HG03045 (cell line): ENCODE data around the gene LMAN2L.

Experiments
- ATAC-seq: cut with Tn5 transposase; IDR thresholded peaks from one replicate; pipeline ENCODE4 v1.9.1; 2021; ENCODE audit warnings: mild to moderate bottlenecking, moderate library complexity; ENCODE audit not compliant: unreplicated experiment

LMAN2L gene

DNA sequence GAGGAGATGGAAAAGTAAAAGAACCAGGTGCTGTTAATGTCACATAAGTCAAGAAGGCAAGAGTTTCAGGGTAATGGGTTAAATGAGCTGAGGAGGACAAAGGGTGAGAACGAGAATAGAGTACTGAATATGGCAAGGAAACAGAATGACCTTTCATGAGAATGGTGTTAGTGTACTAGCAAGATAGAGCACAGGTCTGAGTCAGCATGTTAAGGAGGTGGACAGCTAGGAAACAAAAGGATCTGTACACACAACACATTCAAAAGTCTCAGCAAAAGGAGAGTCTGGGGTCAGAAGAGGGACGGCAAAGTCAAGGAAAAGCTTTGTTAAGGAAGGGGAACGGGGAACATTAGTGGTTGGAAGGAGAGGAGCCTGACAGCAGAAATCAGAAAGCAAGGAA lies 28.9 kb downstream of the LMAN2L start:
- no peak for ATAC-seq

DNA sequence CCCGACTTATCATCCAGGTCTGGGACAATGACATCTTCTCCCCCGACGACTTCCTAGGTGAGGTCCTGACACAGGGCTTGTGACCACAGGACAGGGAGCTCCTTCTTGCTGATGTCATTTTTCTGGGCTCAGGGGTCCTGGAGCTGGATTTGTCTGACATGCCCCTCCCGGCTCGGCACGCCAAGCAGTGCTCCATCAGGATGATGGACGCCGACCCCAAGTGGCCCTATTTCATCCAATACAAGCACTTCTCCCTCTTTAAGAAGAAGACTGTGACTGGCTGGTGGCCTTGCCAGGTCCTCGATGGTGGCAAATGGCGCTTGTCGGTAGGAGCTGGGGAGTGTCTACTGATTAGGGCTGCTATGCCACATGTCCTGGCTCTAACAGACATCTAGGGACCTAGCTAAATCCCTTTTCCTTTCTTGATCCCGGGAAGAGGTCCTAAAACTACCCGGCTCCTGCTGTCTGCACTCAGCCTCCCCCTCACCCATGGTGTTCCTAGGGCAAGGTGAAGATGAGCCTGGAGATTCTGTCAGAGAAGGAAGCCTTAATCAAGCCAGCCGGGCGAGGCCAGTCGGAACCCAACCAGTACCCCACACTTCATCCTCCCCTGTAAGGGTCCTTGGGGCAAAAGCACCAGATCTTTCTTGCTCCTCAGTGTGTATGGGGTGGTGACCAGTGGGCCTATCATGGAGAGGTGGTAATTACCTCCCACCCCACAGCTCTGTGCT lies 36.7 kb downstream of the LMAN2L start:
- ATAC-seq = no peak

DNA sequence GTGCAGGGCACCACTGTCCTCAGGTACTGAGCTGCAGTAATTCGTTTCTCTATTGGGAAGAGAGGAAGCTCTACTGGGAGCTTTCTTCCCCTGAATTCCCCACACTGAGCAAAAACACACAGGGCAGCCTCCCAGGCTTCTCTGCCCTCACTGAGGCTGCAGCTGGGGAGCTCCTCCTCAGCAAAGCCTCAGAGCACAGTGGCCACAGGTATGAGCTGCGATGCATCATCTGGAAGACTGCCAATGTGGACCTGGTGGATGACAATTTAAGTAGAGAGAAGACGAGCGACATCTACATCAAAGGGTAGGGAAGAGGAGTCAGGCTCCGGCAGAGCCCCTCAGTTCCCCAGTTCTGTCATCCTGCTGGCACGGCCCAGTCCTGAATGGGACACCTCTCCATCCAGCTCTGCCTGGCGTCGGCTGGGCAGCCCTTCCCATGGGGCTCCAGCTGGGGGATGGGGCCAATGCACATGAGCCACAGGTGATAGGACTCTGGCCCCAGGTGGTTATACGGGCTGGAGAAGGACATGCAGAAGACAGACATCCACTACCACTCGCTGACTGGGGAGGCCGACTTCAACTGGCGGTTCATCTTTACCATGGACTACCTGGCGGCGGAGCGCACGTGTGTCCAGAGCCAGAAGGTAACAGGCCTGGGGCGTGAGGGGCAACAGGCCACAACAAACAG lies 37.6 kb downstream of the LMAN2L start:
- ATAC-seq = no peak

DNA sequence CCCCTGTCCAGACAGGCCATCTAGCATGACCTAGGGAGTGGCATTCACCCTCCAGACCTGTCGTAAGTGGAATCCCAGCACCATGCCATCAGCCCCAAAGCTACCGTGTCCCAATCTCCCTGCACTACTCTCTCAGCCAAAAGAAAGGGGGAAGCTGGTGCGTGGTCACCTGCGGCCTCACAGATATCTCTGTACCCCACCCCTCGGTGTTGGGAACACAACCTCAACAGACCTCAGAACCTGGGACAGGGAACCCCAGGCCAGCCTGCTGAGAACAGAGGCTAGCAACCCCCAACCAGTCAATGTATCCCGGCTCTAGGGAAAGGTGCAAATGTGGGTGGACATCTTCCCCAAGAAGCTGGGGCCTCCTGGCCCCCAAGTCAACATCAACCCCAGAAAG lies 38.2 kb downstream of the LMAN2L start:
- ATAC-seq = no peak

DNA sequence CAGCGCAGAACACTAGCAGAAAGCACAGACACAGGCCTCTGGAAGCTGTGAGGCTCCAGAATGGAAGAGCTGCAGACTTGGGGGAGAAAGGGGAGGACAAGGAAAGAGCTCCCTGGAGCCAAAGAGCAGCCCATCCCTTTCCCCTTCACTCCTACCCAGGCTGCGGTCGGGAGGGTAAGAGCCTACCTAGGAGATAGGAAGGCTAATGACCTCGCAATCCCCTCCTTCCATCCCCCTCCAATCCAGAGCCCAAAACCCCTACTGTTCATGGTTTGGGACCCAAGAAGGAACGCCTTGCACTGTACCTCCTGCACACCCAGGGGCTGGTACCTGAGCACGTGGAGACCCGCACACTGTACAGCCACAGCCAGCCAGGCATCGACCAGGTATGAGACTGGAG lies 39.8 kb downstream of the LMAN2L start:
- no peak for ATAC-seq

DNA sequence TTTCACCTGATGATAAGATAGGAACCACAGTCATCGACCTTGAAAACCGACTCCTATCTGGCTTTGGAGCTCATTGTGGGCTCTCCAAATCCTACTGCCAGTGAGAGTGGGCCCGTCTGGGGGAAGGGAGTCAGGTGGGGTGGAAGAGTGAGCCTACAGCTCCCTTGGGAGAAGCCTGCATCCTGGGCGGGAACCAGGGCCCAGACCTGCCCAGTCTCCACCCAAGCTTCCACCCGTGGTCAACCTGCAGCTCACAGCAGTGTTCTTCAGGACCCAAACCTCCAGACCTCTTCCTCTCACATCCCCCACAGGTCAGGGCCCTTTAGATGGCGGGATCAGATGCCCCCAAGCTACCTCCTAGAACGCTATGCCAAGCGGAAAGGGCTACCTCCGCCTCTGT lies 40.2 kb downstream of the LMAN2L start:
- no peak for ATAC-seq

DNA sequence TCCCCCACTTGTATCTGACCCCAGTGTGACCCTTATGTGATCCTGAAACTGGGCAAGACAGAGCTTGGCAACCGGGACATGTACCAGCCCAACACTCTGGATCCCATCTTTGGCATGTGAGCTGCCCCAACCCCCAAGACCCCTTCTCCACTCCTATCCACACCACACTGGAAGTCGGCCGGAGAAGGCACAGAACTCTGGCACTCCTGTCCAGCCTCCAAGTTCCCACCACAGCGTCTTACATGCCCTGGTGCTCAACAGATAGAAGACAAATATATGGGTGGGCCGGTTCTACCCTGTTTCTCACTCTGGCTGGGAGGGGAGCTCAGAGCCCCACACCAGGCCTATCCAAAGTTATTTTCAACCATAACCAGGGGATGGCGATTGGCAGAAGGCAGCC lies 40.8 kb downstream of the LMAN2L start:
- ATAC-seq = no peak

DNA sequence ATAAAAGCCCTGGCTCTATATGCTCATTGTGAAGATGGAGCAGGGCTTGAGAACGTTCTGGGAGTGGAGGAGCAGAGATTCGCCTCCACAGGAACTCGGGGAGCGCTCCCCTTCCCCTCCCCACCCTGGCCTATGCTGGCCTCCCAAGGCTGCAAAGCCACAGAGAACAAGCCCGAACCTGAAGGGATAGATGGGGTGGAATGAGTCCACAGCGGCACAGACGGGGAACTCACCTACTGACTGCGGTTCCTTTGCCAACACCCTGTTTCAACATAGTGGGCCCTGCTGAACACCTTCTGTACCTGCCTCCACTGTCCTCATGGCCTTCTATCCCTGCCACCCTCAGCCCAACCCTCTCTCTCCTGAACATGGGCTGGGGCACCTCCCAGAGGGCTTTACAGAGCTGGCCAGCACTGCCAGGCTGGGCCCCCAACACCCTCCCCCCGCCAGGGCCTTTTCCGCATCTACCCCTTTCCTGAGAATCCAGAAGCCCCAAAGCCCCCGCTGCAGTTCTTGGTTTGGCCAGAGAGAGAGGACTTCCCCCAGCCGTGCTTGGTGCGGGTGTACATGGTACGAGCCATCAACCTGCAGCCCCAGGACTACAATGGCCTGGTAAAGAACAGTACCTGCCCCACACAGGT lies 41.5 kb downstream of the LMAN2L start:
- no peak for ATAC-seq

DNA sequence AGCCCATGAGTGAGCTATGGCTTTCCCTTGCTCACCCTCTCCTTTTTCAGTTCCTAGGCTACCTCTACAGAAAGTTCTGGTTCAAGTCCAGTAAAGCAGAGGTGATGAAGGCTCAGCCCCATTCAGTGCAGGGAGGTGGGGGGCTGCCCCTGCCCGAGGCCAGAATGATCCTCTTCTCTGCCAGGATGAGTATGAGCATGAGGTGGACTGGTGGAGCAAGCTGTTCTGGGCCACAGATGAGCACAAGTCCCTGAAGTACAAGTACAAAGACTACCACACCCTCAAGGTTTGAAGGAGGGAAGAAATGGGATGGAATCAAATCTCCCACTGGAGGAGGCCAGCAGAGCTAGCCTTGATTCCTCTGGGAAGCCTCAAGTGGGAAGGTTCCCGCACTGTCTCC lies 42.4 kb downstream of the LMAN2L start:
- ATAC-seq = no peak

DNA sequence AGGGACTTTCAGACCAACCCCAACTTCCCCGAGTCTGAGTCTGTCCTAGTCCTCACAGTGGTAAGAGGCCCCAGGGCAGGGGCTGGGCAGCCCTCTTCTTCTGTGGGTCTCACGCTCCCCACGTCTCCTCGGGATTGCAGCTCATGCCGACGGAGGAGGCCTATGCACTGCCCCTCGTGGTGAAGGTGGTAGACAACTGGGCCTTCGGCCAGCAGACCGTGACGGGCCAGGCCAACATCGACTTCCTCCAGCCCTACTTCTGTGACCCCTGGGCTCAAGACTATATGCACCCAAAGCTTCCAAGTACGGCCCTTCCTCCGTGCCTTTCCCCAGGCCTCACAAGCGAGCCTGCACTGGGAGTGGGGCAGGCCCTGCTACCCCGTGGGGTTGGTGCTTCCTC lies 44.3 kb downstream of the LMAN2L start:
- no peak for ATAC-seq

DNA sequence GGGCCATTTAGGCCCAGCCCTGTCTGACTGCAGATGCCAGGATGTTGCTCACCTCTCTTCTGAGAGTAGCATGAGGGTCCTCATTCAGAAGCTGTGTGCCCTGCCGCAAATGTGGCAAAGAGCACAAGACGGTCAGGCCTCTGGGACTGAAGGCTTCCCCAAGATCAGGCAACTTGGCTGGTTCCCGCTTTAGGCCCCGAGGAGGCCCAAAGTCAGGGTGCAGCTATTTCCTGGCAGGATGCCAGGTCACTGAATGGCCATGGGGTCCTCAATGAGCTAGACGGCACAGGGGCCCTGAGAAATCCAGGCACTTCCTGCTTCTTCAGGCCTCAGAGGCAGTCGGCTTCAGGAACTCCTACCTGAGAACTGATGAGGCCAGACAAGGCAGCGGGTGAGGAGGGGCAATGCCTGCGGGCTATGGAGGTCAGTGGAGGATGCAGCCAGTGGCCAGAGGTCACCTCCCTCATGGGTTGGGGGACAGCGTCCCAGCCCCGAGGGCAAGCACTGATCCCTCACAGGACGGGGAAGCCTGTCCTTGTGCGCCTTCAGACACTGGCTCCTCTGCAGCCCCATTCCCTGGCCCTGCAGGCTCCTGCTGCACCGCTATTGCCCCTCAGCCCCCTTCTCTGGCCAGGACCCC lies 44.9 kb downstream of the LMAN2L start:
- no peak for ATAC-seq

DNA sequence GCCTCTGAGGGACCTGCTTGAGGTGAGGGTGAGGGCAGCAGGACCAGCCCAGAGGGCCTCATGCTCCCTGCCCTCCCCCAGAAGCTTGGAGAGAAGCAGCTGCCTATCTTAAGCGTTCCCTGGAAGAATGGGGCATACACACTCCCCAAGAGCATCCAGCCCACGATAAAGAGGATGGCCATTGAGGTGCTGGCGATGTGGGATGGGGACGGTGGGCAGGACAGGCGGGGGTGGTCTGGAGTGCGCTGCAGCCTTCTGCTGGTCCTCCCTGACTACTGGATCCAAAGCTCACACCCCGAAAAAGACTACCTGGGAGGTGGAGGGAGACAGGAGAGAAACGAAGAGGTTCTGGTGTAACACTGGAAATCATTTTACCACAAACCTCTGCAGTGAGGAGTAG lies 45.6 kb downstream of the LMAN2L start:
- ATAC-seq = no peak

DNA sequence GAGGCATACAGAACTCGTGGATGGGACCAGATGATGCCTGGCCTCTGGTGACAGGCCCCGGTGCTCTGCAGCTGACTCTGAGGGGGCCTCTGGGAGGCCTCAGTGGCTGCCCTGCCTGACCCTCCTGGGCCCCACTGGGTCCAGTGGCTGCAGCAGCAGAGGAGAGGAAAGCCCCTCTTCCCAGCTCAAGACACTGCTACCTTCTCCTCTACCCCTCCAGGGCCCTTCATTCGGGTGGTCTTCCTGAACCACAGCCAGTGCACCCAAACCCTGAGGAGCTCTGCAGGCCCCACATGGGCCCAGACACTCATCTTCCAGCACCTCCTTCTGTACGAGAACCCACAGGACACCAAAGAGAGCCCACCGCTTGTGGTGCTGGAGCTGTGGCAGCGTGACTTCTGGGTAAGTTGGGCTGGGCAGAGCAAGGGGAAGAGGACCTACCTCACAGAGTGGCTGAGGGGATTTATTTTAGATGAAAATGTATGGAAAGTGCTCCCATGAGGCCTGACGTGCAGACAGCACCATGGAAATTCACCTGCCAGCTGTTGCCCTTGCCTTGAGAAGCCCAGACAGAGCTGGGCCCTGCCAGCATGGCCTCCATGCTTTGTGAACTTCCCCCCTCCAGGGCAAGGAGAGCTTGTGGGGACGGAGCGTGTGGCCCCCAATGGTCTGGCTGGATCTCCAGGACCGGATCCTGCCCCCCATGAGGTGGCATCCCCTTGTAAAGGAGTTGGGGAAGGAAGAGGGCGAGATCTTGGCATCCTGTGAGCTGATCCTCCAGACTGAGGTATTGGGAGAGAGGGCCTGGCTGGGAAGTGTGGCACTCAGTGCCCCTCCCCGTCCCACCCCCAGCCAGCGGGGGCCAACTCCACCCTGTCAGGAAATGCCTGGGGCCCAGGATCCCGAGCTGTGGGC lies 46.3 kb downstream of the LMAN2L start:
- no peak for ATAC-seq

DNA sequence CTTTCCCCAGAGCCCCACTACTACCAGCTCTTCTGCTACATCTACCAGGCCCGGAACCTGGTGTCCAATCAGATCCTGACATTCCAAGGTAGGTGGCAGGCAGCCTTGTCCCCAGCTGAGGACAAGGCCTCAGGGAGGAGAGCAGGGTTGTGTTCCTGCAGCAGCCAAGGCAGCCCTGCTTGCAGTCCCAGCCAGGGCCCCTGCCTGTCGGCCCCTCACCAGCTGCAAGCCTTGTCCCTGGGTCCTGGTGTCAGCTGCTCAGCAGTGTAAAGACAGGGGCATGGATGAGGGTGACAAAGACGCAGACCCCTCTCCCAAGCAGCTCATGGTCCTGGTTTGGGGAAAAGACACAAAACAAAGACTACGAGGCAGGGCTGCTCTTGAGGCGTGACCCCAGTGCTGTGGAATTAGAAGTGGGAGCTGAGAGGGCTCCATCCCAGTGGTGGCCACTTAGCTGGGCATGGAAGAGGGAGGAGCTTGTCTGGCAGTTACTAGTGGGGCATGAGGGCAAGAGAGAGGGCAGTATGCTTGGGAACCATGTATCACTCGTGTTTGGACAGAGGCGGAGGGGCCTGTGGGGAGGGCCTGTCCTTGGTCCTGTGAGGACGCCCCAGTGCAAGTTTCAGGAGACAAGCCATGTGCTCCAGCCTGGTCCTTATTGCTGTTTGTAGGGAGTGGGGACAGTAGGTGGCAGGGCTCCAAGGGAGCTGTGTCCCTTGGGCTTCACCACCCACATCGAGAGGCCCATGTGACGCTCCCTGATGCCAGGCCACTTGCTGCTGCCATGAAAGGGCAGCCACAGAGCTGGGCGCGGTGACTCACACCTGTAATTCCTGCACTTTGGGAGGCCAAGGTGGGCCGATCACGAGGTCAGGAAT lies 47.5 kb downstream of the LMAN2L start:
- ATAC-seq = no peak

DNA sequence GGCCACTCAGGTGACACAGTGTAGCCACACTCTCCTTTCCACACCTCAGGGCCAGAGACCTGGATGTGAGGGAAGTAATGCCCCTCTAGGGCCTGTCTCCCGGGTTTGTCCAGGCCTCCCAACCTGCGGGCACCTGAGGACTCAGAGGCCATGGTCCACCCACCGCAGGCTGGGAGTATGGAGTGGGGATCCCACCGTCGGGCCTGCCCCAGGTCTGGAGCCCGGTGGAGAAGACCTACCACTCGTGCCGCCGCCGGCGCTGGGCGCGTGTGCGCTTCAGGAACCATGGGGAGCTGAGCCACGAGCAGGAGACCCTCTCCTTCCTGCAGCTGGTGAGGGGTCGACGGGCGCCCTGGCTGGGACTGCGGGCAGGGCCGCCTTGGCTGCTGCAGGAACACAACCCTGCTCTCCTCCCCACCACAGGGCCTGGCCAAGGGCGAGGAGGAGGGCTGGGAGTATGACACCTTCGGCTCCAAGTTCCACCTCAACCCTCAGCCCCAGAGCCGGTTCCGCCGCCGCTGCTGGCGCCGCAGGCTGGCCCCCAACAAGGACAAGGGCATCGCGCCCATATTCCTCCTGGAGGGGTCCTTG lies 48.7 kb downstream of the LMAN2L start:
- ATAC-seq = no peak

DNA sequence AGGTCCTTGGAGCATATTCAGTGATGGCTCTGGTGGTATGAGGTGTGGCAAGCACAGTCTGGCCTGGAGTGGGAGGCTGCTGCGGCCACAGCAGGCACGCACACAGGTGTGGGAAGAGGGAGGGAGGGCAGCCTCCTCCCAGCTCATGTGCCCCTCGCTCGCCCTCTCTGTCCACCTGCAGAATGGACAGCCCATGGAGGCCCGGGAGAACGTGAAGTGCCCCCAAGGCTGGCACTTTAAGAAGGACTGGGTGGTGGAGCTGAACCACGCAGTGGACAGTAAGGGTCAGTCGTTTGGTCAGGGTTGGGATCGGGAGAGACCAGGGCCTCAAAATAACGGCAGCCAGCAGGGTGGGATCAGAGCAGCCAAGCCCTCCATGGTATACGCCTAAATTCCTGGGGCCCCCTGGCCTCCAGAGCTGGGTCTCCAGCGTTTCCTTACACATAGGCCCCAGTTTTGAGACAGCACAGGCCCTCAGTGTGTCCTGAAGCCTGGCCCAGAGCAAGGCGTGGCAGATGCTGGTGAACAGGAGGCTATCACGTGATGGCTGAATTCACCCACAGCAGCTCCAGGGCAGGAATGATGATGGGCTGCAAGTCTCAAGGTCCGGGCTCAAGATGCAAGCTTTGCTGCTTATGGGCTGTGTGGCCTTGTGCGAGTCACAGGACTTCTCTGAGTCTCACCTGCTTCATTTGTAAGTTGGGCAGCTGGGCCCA lies 49.4 kb downstream of the LMAN2L start:
- no peak for ATAC-seq

DNA sequence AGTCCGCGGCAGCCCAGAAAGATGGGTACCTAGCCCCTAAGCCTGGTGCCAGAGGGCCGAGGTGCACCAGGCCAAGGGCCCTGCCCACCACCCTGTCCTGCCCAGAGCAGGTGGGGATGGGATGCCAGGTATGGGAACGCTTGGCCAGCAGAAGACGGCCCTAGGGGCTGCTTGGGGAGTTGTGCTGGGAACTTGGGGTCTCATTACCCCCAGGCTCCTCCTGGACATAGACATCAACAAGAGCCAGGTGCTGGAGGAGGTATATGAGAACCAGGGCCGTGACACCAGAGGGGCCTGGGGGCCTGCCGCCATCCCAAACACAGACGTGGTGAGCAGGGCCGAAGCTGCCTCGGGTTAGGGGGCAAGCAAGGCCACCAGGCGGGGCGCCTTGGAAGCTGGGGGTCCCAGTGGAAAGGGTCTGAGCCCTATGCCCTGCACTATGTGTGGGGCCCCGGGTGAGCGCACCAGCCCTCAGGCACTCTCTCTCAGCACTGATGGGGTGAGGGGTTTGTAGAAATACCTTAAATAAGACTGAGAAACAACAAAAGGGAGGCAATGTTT lies 50.4 kb downstream of the LMAN2L start:
- no peak for ATAC-seq

DNA sequence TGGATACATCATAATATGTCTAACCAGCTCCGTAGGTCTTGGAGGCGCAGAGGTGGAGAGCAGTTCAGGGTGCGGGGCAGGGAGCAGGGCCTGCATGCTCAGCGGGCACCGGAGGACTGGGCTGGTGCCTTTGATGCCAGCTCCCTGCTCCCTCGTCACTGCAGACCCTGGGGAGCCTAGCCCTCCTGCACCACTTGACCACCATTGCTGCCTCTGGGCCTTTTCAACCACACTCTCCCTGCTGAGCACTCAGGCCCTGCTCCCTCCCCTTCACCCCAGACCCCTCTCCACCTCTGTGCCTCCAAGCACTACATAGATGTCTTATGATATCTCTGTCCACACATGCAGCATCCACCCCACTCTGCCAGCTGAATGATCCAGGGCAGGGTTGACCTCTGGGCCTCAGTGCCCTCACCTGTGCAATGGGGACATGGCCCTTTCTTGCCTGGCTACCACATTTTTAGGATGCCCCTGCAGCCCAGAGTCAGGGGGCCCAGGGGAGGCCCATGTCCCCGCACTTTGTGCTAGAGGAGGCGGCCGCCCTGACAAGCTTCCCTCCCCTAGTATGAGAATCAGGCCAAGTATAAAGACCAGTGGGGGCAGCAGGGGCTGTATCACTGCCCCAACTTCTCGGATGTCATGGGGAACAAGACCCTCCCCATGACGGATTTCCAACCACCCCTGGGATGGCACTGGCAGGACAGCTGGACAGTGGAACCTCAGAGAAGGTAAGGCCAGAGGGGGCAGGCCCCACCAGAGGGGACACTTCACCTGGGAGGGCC lies 51.0 kb downstream of the LMAN2L start:
- ATAC-seq = no peak
